GM12874 (cell line): ENCODE results near the gene CBR3.

Source experiments
- TF ChIP-seq, protein P1 (sequence below): IDR thresholded peaks from 2 replicates; pipeline ENCODE4 v1.5.1; 2011; ENCODE audit warnings: low read depth, mild to moderate bottlenecking, control low read depth, low read length, moderate library complexity; ENCODE audit not compliant: insufficient read depth

CBR3 gene

DNA sequence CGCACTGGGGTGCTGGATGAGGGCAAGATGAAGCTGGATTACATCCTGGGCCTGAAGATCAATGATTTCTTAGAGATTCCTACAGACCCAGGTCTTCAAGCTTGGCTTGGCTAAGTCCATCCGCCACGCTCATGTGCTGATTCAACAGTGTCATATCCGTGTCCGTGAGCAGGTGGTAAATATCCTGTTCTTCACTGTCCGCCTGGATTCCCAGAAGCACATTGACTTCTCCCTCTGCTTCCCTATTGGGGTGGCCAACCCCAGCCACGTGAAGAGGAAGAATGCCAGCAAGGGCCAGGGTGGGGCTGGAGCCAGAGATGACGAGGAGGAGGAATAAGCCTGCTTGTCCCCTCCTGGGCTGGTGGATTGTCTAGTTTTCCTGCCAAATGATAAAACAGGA lies 2.2 kb upstream of the CBR3 start:
- TF ChIP-seq, protein P1, sequence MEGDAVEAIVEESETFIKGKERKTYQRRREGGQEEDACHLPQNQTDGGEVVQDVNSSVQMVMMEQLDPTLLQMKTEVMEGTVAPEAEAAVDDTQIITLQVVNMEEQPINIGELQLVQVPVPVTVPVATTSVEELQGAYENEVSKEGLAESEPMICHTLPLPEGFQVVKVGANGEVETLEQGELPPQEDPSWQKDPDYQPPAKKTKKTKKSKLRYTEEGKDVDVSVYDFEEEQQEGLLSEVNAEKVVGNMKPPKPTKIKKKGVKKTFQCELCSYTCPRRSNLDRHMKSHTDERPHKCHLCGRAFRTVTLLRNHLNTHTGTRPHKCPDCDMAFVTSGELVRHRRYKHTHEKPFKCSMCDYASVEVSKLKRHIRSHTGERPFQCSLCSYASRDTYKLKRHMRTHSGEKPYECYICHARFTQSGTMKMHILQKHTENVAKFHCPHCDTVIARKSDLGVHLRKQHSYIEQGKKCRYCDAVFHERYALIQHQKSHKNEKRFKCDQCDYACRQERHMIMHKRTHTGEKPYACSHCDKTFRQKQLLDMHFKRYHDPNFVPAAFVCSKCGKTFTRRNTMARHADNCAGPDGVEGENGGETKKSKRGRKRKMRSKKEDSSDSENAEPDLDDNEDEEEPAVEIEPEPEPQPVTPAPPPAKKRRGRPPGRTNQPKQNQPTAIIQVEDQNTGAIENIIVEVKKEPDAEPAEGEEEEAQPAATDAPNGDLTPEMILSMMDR, result no peak

DNA sequence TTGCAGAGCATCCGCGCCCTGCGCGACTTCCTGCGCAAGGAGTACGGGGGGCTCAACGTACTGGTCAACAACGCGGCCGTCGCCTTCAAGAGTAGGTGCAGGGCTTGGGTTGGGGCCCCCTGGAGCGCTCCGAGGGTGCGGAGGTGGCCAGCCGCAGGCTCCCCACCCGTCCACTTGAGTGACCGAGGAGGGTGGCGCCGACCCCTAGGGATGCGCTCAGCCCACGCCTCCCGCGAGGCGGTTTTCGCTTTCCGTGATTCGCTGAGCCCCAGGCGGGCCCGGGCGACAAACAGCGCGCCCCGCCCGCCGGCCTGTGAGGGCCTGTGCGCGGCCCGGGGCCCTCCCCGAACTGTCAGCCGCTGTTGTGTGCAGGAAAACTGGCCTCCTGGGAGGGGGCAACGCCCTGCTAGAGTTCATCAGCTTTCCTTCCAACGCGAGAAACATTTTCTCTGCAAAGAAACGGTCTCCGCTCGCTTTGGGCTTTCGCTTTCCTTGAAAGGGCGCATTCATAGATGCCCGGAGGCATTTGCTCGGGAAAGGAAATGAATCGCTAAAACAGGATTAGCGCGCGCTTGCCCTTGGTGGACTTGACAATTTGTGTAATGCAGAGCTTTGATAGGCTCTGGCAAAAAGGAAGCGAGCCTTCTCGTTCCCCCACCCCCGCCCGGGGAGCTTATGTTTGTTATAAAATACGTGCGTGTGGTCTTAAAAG lies 668 bp downstream of the CBR3 start:
- TF ChIP-seq, protein P1, result no peak

DNA sequence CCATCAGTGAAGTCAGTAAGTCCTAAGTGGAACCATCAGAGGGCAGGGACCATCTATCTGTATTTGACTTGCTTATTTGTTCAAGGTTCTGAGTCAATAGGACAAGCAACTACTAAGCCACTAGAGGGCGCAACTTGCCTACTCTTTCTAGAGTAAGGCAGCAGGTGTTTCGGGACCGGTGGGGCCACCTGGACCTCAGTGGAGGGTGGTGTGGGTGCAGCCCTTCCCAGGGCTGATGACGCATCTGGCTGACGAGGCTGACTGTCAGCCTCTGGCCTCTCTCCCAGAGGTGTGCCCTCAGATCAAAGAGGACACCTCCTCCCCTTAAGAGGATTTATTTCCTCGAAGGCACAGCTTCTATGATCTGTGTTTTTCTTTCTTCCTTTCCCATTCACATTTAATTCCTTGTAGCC lies 6.6 kb downstream of the CBR3 start:
- TF ChIP-seq, protein P1, result peak; percentile 81

DNA sequence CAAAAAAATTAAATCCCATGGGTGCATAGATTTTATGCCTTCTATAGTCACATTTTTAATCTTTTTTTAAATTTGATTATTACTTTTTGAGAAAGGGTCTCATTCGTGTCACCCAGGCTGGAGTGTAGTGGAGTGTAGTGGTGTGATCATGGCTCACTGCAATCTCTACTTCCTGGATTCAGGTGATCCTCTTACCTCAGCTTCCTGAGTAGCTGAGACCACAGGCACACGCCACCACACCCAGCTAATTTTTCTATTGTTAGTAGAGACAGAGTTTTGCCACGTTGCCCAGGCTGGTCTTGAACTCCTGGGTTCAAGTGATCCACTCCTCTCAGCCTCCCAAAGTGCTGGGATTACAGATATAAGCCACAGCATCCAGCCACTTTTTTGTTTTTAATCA lies 10.4 kb downstream of the CBR3 start:
- TF ChIP-seq, protein P1, result no peak

DNA sequence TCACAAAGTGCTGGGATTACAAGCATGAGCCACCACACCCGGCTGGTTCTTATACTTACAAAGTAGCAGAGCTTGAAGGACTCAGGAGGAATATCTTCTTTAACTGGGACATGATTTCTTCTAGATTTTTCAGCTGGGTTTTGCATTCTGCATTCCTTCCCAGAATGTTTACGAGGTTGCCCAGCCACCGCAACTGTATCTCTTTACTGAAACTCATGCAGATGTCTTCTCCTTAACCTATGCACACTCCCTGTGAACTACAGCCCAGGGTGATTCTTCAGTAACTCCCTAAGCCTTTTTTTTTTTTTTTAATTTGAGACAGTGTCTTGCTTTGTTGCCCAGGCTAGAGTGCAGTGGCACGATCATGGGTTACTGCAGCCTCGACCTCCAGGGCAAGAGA lies 13.0 kb downstream of the CBR3 start:
- TF ChIP-seq, protein P1, result no peak

DNA sequence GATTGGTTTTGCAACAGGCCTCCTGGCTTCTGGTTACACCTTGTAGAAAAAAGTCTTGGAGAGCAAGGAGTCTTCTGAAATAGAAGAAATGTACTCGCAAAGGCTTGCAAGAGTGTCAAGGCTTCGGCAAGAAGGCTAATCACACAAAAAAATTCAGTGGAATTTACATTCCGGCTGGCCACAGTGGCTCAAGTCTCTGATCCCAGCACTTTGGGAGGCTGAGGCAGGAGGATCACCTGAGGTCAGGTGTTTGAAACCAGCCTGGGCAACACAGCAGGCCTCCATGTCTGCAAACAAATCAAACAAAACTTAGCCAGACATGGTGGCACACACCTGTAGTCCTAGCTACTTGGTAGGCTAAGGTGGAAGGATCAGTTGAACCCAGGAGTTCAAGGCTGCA lies 14.0 kb downstream of the CBR3 start:
- TF ChIP-seq, protein P1, result no peak

DNA sequence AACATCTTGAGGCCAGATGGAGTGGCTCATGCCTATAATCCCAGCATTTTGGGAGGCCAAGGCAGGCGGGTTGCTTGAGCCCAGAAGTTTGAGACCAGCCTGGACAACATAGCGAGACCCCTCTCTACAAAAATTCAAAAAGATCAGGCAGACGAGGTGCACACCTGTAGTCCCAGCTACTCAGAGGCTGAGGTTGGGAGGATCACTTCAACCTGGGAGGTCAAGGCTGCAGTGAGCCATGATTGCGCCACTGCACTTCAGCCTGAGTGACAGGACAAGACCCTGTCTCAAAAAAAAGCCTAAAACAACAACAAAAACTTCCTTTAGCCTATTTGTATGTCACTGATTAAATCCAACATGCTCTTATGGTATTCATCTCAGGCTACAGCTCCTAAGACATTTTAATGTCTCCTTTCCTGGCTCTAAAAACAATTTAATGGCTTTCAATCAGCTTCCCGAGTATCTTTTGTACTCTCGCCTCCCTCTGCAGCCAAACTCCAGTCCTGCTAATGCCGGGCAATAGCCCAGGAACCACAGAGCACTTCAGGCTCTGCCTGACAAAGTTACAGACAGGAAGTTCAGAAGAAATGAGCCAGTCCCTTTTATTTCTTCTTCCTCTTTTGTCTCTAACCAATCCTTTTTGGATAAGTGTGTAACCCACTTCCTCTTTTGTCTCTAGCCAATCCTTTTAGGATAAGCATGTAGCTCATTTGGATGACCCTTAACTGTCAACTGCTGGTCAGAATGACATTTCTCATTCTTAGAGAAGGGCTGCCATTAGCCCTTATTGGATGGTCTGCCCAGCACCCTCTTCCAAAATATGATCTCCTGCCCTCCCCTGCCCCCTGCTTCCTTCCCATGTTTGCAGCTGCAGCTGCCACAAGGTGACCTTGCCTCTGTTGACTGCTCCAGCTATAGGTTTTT lies 15.2 kb downstream of the CBR3 start:
- TF ChIP-seq, protein P1, result no peak
